ENCODE results near the gene SRD5A3. TPM values are rescaled to one million over a fixed set of nuclear protein-coding genes. Genes with fewer than 3 reads are reported as not detected.

The SRD5A3 gene
- total RNA-seq, 2 donors from 2014 or later: 10.9 to 13.5 TPM

DNA sequence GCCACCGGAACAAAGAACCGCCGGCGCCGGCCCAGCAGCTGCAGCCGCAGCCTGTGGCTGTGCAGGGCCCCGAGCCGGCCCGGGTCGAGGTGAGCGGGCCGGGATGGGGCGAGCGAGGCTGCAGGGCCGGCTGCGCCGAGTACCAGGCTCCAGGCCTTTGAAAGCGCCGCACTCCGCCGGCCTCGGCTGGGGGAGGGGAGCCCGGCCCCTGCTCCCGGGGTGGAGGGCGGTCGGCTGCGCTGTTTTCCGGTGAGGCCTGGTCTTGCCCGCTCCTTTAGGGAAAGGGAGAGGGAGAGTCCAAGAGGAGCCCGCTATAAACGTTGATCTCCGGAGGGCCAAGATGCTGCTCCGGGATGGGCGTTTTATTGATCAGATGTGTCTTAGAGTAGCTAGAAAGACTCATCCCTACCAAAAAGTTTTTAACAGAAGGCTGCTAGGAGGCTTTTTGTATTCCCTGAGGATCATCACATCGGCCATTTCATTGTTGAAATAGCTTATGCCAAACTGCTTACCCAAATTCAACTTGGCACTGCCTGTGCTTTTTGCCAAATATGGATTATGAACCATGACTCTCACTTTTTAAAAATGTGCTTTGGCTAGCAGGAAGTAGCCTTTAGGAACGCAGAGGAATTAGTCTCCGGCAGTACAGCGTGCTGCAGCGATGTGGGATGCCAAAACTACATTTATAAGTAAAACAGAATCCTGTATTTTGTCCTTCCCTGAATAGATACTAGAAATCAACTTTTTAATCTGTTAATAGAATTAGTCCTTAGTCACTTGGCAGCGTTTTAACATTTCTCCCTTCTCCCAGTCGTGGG is 50.5 kb downstream of the SRD5A3 start:
- intact Hi-C loops (cut with DNase I): loop anchor here in 1 of 2 donors (5.0 kb wide), 1 partner anchor 49 kb away; the partner anchor contains the start of gene SRD5A3
- peak; percentile 62 for DNase-seq
- peak; percentile 63 for ATAC-seq

DNA sequence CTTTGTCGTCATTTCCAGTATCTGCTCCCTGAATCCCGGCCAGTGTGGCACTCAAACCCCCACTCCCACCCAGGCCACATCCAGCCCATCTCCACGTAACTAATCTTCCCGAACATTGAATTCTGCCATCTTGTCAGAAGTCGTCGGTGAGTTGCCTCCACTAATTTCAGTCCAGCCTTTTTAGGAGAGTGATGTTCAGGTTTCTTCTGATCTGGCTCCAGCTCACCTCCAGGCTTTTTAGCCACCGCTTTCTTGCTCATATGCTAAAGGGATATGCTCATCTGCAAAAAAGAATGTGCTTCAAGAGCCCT is 51.0 kb downstream of the SRD5A3 start:
- DNase-seq: peak; percentile 42
- ATAC-seq: no peak
- intact Hi-C loops (cut with DNase I): loop anchor here in 1 of 2 donors (5.0 kb wide), 1 partner anchor 50 kb away; the partner anchor contains the start of gene SRD5A3

DNA sequence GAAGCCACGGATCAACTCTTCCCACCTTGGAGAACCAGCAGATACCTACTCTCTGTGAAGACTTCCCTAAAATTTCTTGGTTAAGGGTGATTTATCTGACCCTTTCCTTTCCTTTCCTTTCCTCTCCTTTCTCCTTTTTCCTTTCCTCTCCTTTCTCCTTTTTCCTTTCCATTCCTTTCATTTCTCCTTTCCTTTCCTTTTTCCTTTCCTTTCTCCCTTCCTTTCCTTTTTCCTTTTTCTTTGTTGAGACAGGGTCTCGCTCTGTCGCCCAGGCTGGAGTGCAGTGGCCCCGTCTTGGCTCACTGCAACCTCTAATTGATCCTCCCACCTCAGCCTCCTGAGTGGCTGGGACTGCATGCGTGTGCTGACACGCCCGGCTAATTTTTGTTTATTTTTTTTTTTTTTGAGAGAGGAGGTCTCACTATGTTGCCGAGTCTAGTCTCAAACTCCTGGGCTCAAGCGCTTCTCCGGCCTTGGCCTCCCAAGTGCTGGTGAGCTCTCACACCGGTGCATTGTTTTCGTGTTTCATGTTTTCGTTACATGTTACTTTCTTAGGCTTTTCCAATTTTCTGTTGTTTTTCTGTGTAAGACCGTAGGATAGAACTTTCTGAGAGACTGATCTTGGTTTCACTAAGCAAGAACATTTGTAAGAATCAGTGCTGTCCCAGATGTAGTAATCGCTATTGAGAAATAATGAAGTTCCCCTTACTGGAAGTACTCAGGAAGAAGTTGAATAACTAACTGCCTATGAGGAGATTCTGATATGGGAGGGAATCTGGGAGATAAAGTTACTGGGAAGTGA is 51.7 kb downstream of the SRD5A3 start:
- ATAC-seq (peak in 1 of 2 donors; percentile 7), DNase-seq (no peak)
- intact Hi-C loops (cut with DNase I): loop anchor here in 1 of 2 donors (5.0 kb wide), 1 partner anchor 50 kb away; the partner anchor contains the start of gene SRD5A3

GRCh38 chr4:55398461-55398860 is 52.4 kb downstream of the SRD5A3 start:
- intact Hi-C loops (cut with DNase I): loop anchor here in 1 of 2 donors (5.0 kb wide), 1 partner anchor 51 kb away; the partner anchor contains the start of gene SRD5A3
- ATAC-seq (no peak), DNase-seq (no peak)

- no peak for ATAC-seq
- no peak for DNase-seq
- intact Hi-C loops (cut with DNase I): loop anchor here in 1 of 2 donors (5.0 kb wide), 1 partner anchor 52 kb away; the partner anchor contains the start of gene SRD5A3
These were observed 52.9 kb downstream of the SRD5A3 start for GRCh38 chr4:55398966-55399365.

GRCh38 chr4:55399581-55399980 is 53.5 kb downstream of the SRD5A3 start:
- ATAC-seq: no peak

GRCh38 chr4:55405073-55405472 is 59.0 kb downstream of the SRD5A3 start:
- intact Hi-C loops (cut with DNase I): no loop called here
- no peak for DNase-seq
- ATAC-seq: no peak

More at GRCh38 chr4:55399581-55399980, 53.5 kb downstream of the SRD5A3 start:
- intact Hi-C loops (cut with DNase I): loop anchor here in 1 of 2 donors (5.0 kb wide), 1 partner anchor 52 kb away; the partner anchor contains the start of gene SRD5A3
- no peak for DNase-seq

GRCh38 chr4:55406545-55406944 is 60.5 kb downstream of the SRD5A3 start:
- intact Hi-C loops (cut with DNase I): no loop called here
- ATAC-seq: no peak
- DNase-seq: no peak

GRCh38 chr4:55407119-55407518 is 61.1 kb downstream of the SRD5A3 start:
- ATAC-seq (no peak), DNase-seq (no peak)
- intact Hi-C loops (cut with DNase I): no loop called here

DNA sequence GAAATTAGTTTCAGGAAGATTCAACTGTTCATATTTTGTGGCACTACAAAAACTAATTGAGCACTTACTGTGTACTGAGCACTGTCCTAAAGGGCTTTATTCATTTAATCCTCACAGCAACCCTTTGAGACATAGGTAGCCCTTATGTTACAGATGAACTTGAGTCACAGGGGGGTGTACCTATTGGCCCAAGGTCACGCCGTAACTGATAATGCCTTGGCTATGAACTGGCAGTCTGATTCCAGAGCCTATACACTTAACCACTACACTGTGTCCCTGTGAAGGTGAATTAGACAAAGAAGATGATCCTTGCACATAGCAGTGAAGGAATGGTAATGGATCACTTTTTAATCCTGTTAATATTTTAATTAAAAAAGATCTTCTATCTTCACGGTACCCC is 61.7 kb downstream of the SRD5A3 start:
- intact Hi-C loops (cut with DNase I): no loop called here
- DNase-seq (no peak), ATAC-seq (no peak)

- ATAC-seq (peak; percentile 60 to 76), DNase-seq (no peak)
- intact Hi-C loops (cut with DNase I): no loop called here
These were observed 63.6 kb downstream of the SRD5A3 start for GRCh38 chr4:55409468-55410171.

GRCh38 chr4:55410431-55410830 is 64.4 kb downstream of the SRD5A3 start:
- intact Hi-C loops (cut with DNase I): no loop called here
- peak; percentile 12 to 14 for ATAC-seq

DNA sequence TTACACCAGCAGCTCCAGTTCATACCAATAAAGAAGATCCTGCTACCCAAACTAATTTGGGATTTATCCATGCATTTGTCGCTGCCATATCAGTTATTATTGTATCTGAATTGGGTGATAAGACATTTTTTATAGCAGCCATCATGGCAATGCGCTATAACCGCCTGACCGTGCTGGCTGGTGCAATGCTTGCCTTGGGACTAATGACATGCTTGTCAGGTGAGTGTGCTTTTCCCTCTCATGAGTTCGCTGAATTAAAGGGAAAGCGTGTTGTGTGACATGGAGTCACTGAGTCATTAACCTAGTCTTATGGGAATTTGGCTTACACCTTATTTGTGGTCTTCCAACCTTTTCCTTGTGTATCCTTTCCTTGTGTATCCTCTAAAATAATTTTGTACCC is 65.6 kb downstream of the SRD5A3 start:
- intact Hi-C loops (cut with DNase I): no loop called here
- ATAC-seq (no peak), DNase-seq (no peak)

More at GRCh38 chr4:55410431-55410830, 64.4 kb downstream of the SRD5A3 start:
- no peak for DNase-seq

GRCh38 chr4:55416176-55416575 is 70.1 kb downstream of the SRD5A3 start:
- intact Hi-C loops (cut with DNase I): no loop called here
- no peak for ATAC-seq
- no peak for DNase-seq

Other genes starting within 250 kb of the SRD5A3 start
- gene KDR, start 220.6 kb upstream of the SRD5A3 start, total RNA-seq: 10 to 100 TPM; 22.3 to 38.7 TPM
- 100 to 1,000 TPM in 1 of 2 donors, 10 to 100 TPM in 1; 54.6 to 101 TPM for gene TMEM165, start 49.7 kb downstream of the SRD5A3 start, total RNA-seq
- 10 to 100 TPM; 26.8 to 33.5 TPM for gene CLOCK, start 200.7 kb downstream of the SRD5A3 start, total RNA-seq
- not detected for gene PDCL2, start 246.0 kb downstream of the SRD5A3 start, total RNA-seq